ENCODE measurements around the gene LDLRAD4.
"Not testable (repeated sequence)": the region's sequence is repeated elsewhere in the genome, so short reads cannot be mapped to it uniquely, and the experiment has no call there.

Gene LDLRAD4

DNA sequence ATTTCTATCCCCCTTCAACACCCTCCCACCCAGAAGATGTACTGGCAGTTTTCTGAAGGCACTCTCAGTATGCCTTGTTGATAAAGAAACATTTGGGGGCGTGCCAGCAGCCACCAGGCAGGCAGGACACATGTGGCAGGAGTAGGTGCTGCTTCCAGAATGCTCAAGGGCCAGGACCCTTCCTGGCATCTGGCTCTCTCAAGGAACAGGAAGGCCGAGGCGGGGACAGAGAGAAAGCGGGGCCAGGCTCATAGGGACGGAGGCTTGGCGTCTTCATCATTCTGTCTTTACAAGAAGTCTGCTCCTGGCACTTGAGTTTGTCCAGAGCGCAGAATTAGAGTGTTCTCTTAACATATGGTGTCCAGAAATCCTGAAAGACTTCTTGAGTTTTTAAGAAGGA, 386.2 kb downstream of the LDLRAD4 start:
- intact Hi-C loops (cut with DNase I; ENCODE audit: low total_unique reads): no loop called here
- no peak for DNase-seq
- TF ChIP-seq, protein P1, sequence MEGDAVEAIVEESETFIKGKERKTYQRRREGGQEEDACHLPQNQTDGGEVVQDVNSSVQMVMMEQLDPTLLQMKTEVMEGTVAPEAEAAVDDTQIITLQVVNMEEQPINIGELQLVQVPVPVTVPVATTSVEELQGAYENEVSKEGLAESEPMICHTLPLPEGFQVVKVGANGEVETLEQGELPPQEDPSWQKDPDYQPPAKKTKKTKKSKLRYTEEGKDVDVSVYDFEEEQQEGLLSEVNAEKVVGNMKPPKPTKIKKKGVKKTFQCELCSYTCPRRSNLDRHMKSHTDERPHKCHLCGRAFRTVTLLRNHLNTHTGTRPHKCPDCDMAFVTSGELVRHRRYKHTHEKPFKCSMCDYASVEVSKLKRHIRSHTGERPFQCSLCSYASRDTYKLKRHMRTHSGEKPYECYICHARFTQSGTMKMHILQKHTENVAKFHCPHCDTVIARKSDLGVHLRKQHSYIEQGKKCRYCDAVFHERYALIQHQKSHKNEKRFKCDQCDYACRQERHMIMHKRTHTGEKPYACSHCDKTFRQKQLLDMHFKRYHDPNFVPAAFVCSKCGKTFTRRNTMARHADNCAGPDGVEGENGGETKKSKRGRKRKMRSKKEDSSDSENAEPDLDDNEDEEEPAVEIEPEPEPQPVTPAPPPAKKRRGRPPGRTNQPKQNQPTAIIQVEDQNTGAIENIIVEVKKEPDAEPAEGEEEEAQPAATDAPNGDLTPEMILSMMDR (IDR thresholded peaks at IDR 0.05): no peak
- Histone ChIP-seq H3K9me3 (no peaks in the 10 kb centered on the region), H3K27me3 (no peaks in the 10 kb centered on the region), H3K4me3 (no peak overlapping the region), H3K36me3 (no peaks in the 10 kb centered on the region), H3K4me1 (peaks cover 0 to 4% (median 0%) of the 10 kb centered on the region in 4 donors), H3K27ac (no peak overlapping the region)

DNA sequence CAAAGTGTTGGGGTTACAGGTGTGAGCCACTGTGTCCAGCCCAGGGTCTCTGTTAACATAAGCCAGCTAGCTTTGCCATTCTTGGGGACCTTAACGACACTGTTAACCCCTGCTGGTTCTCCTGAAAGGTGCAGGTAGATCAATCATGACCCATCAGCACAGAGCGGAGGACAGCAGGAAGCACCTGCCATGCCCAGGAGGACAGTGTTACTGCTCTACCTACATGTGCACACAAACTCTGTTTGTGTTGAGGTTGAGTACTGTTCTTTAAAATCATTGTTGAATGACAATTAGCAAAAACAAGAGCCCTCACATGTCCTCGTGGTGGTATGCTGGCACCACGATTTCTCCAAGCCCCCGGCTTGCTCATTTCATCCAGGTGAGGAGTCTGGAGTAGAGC, 386.9 kb downstream of the LDLRAD4 start:
- Histone ChIP-seq H3K4me3 (no peak overlapping the region), H3K4me1 (peaks cover 0 to 10% (median 3%) of the 10 kb centered on the region in 4 donors), H3K36me3 (no peaks in the 10 kb centered on the region), H3K9me3 (no peaks in the 10 kb centered on the region), H3K27me3 (no peaks in the 10 kb centered on the region), H3K27ac (no peak overlapping the region)
- TF ChIP-seq, protein P1 (IDR thresholded peaks at IDR 0.05): no peak
- intact Hi-C loops (cut with DNase I; ENCODE audit: low total_unique reads): no loop called here
- DNase-seq: no peak

DNA sequence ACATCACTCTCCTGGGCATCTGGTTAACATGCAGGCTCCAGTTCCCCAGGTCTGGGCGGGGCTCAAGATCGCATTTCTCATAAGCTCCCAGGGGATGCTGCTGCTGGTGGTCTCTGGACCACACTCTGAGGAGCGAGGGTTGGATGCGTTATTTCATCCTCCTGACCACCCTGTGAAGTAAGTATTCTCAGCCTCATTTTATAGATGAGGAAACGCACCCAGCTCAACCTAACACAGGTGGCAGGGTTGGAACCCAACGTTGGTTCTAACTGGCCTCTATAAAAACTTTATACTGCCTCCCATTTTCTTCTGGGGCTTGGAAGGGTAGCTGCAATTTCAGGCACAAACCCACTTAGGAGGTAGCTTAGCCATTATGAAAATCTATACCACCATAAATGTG, 387.3 kb downstream of the LDLRAD4 start:
- TF ChIP-seq, protein P1 (IDR thresholded peaks at IDR 0.05): no peak
- no peaks in the 10 kb centered on the region for H3K9me3 ChIP-seq
- no peak overlapping the region for H3K27ac ChIP-seq
- intact Hi-C loops (cut with DNase I; ENCODE audit: low total_unique reads): no loop called here
- no peaks in the 10 kb centered on the region for H3K27me3 ChIP-seq
- DNase-seq: no peak
- no peaks in the 10 kb centered on the region for H3K36me3 ChIP-seq
- H3K4me1 ChIP-seq: peaks cover 0 to 14% (median 6%) of the 10 kb centered on the region in 4 donors
- no peak overlapping the region for H3K4me3 ChIP-seq

DNA sequence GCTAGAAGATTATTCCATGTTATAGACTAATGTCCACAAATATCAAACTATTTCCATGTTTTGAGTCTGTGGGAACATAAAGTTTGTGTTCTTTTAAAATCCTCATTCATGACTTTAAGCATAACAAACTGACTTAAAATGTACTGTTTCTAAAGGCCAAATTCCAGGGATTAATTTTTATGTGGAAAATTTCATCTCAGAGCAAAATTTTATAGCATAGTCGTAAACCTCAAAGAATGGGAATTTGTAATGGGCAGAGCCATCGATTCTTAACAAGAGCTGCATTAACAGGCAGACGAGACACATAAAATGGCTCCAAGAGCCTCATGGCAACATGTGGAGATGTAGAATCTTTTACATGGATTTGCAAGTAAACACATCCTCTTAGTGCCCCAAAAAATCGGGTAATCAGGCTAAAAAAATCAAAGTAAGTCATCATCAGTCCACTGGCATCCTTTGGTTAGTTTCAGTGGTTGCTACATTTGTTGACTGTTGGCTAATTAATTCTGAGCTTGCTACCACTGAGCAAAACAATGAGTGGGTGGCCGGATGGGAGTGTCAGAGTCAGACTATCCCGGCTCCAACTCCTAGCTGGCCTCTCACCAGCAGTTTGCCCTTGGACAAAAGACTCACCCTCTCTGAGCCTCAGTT, 388.2 kb downstream of the LDLRAD4 start:
- Histone ChIP-seq H3K4me1 (peaks cover 0 to 22% (median 11%) of the 10 kb centered on the region in 4 donors), H3K27ac (no peak overlapping the region), H3K4me3 (no peak overlapping the region), H3K27me3 (no peaks in the 10 kb centered on the region), H3K36me3 (no peaks in the 10 kb centered on the region), H3K9me3 (no peaks in the 10 kb centered on the region)
- intact Hi-C loops (cut with DNase I; ENCODE audit: low total_unique reads): no loop called here
- TF ChIP-seq, protein P1 (IDR thresholded peaks at IDR 0.05): no peak
- no peak for DNase-seq

DNA sequence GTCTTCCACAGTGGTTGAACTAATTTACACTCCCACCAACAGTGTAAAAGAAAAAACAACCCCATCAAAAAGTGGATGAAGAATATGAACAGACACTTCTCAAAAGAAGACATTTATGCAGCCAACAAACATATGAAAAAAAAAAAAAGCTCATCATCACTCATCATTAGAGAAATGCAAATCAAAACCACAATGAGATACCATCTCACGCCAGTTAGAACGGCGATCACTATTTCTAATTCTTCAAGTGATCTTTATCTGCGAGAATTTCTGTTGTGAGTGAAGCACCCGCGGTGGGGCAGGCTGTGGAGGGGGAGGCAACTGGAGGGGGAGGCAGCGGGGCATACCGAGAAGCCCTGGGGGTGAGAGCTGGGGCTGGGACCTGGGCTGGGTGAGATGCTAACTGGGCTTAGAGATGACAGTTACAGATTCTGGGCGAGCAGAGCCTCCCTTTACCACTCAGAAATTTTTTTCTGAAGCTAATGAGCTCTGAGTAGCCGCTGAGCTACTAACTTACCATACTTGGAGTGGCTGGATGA, 389.5 kb downstream of the LDLRAD4 start:
- H3K36me3 ChIP-seq; H3K9me3 ChIP-seq; H3K27ac ChIP-seq; H3K4me3 ChIP-seq; intact Hi-C loops (cut with DNase I; ENCODE audit: low total_unique reads); H3K27me3 ChIP-seq: not testable (repeated sequence)
- peak in 1 of 2 donors; percentile 28 for DNase-seq
- H3K4me1 ChIP-seq: peaks cover 0 to 31% (median 12%) of the 10 kb centered on the region in 4 donors

DNA sequence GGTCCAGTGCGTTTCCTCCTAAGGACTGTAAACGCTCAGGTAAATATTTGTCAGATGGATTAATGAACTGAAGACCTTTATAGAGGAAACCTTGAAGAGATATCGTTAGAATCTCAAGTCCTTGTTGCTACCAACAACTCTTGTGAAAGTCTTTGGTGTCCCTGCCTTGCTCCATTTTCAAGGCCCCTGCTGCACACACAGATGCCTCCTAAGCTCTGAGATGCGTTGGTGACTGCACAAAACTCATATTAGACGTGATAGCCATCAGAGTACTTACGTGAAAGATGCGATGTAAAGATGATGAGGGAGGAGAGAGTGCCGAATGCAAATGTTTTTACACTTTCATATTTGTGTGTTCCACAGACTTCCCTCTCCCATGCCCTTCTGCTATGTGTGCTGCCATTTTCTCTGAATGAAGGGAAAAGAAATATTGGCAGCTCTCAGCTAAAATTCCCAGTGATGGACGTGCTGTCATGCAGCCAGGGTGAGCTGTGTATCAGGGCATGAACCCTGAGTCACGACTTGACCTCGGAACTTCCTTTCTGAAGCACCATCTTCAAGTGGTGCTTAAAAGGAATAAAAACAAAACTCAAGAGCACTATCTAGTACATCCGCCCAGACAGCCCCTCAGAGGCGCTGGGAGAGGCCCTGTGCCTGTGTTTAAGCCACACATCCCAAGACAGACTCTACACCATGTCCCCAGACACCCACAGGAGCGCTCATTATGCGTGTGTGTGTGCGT, 390.4 kb downstream of the LDLRAD4 start:
- Histone ChIP-seq H3K27ac (no peak overlapping the region), H3K9me3 (no peaks in the 10 kb centered on the region), H3K4me3 (no peak overlapping the region), H3K27me3 (no peaks in the 10 kb centered on the region), H3K36me3 (no peaks in the 10 kb centered on the region), H3K4me1 (peaks cover 0 to 32% (median 12%) of the 10 kb centered on the region in 4 donors)
- DNase-seq: no peak
- intact Hi-C loops (cut with DNase I; ENCODE audit: low total_unique reads): no loop called here
- TF ChIP-seq, protein P1 (IDR thresholded peaks at IDR 0.05): no peak

Data from tibial artery (tissue), 4 donors.